SU-DHL-6 (cell line): Measurements from ENCODE around the gene RBMS3.

ENCODE experiments used
- CTCF ChIP-seq: fragments of 200-600 bp; sonication (generic); IDR thresholded peaks from one replicate; pipeline ENCODE4 v1.5.1; 2017; ENCODE audit warnings: antibody characterized with exemption, mild to moderate bottlenecking, low read length, moderate library complexity; ENCODE audit not compliant: insufficient read depth, poor library complexity, severe bottlenecking
- EZH2phosphoT487 ChIP-seq: fragments of 200-600 bp; sonication (generic), shearing (Covaris generic); conservative IDR thresholded peaks from 2 replicates; pipeline ENCODE4 v1.6.1; 2018; ENCODE audit warnings: mild to moderate bottlenecking, antibody characterized with exemption, low read length, moderate library complexity, mixed read lengths

- TF ChIP-seq CTCF (no peak), EZH2phosphoT487 (no peak)
Observed at GRCh38 chr3:29708884-29709283, 428.0 kb downstream of the RBMS3 start.
